Measurements from ENCODE around the gene LOC128125822.
"Not testable (repeated sequence)": the region's sequence is repeated elsewhere in the genome, so short reads cannot be mapped to it uniquely, and the experiment has no call there.

The LOC128125822 gene

DNA sequence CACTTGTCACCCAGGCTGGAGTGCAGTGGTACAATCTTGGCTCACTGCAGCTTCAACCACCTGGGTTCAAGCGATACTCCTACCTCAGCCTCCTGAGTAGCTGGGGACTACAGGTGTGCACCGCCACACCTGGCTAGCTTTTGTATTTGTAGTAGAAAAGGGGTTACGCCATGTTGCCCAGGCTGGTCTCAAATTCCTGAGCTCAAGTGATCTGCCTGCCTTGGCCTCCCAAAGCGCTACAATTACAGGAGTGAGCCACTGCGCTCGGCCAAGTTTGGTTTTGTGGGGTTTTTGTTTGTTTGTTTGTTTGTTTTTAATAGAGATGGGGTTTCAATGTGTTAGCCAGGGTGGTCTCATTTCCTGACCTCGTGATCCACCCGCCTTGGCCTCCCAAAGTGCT, 12.3 kb downstream of the LOC128125822 start:
- Histone ChIP-seq H3K27ac (no peak overlapping the region), H3K4me1 (no peaks in the 10 kb centered on the region), H3K4me3 (no peak overlapping the region), H3K27me3 (no peaks in the 10 kb centered on the region), H3K36me3 (peaks cover 0 to 43% (median 7%) of the 10 kb centered on the region in 3 donors), H3K9me3 (no peaks in the 10 kb centered on the region)
- no peak for TF ChIP-seq EP300 (IDR thresholded peaks at IDR 0.05)
- TF ChIP-seq, protein P1, sequence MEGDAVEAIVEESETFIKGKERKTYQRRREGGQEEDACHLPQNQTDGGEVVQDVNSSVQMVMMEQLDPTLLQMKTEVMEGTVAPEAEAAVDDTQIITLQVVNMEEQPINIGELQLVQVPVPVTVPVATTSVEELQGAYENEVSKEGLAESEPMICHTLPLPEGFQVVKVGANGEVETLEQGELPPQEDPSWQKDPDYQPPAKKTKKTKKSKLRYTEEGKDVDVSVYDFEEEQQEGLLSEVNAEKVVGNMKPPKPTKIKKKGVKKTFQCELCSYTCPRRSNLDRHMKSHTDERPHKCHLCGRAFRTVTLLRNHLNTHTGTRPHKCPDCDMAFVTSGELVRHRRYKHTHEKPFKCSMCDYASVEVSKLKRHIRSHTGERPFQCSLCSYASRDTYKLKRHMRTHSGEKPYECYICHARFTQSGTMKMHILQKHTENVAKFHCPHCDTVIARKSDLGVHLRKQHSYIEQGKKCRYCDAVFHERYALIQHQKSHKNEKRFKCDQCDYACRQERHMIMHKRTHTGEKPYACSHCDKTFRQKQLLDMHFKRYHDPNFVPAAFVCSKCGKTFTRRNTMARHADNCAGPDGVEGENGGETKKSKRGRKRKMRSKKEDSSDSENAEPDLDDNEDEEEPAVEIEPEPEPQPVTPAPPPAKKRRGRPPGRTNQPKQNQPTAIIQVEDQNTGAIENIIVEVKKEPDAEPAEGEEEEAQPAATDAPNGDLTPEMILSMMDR (IDR thresholded peaks at IDR 0.05): no peak
- TF ChIP-seq POLR2A (IDR thresholded peaks at IDR 0.05): no peak
- DNase-seq (ENCODE audit: low spot score in 2 of 2): no peak
- WGBS, 2 donors: 94 to 96% methylated on average over 8 of the region's 8 CpGs

GRCh38 chr6:63585652-63586051, 13.4 kb downstream of the LOC128125822 start:
- H3K4me1 ChIP-seq; H3K9me3 ChIP-seq; DNase-seq (ENCODE audit: low spot score in 2 of 2); H3K27ac ChIP-seq; H3K4me3 ChIP-seq; H3K27me3 ChIP-seq: not testable (repeated sequence)
- 83 to 84% methylated on average over 2 of the region's 2 CpGs for WGBS, 2 donors
- H3K36me3 ChIP-seq: peaks cover 0 to 32% (median 0%) of the 10 kb centered on the region in 3 donors

DNA sequence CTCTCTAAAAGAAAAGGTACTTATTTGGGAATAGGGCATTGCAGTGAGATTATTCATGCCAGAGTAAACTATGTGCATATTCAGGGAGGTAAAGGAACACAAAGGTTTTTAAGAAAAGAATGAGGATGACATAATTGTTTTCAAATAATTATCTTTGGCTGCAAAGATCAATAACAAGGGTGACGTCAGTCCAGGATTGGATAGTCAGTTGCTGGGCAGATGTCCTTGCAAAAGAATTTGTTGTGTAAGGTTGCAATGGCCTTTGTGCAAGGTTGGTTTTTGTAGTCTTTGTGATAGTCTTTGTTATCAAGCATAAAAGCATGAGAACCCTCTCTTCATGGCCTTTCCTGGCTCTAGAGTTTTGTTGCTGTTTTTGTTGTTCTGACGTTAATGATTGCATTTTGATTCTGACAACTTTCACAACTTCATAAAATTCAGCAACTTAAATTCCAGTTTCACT, 17.7 kb downstream of the LOC128125822 start:
- Histone ChIP-seq H3K27me3 (no peaks in the 10 kb centered on the region), H3K27ac (no peak overlapping the region), H3K36me3 (no peaks in the 10 kb centered on the region), H3K9me3 (no peaks in the 10 kb centered on the region), H3K4me1 (no peaks in the 10 kb centered on the region), H3K4me3 (no peak overlapping the region)
- no peak for TF ChIP-seq POLR2A (IDR thresholded peaks at IDR 0.05)
- TF ChIP-seq EP300 (IDR thresholded peaks at IDR 0.05): no peak
- TF ChIP-seq, protein P1 (IDR thresholded peaks at IDR 0.05): no peak
- 52 to 55% methylated on average over 2 of the region's 2 CpGs for WGBS, 2 donors
- DNase-seq (ENCODE audit: low spot score in 2 of 2): no peak

DNA sequence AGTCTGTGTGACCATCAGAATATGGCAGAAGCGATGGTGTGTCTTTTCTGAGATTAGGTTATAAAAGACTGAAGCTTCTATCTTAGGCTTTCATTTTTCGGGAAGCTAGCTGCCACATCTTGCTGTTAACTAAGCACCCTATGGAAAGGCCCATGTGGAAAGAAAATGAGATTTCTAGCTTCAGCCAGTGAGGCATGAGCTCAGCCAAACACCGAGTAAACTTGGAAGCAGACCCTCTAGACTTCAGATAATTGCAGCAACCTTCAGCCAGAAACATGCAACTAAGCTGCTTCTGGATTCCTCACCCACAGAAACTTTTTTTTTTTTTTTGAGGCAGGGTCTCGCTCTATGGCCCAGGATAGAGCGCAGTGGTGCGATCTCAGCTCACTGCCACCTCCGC, 20.6 kb downstream of the LOC128125822 start:
- Histone ChIP-seq H3K36me3 (no peaks in the 10 kb centered on the region), H3K27ac (no peak overlapping the region), H3K9me3 (no peaks in the 10 kb centered on the region), H3K4me1 (peaks cover 0 to 5% (median 0%) of the 10 kb centered on the region in 4 donors), H3K4me3 (no peak overlapping the region), H3K27me3 (no peaks in the 10 kb centered on the region)
- 88 to 97% methylated on average over 6 to 7 of the region's 7 CpGs for WGBS, 2 donors
- TF ChIP-seq POLR2A (IDR thresholded peaks at IDR 0.05): no peak
- TF ChIP-seq, protein P1 (IDR thresholded peaks at IDR 0.05): no peak
- TF ChIP-seq EP300 (IDR thresholded peaks at IDR 0.05): no peak
- no peak for DNase-seq (ENCODE audit: low spot score in 2 of 2)

- H3K4me1 ChIP-seq: peaks cover 0 to 10% (median 0%) of the 10 kb centered on the region in 4 donors
- 55 to 59% methylated on average over 6 of the region's 6 CpGs for WGBS, 2 donors
- no peak overlapping the region for H3K27ac ChIP-seq
- no peaks in the 10 kb centered on the region for H3K9me3 ChIP-seq
- no peaks in the 10 kb centered on the region for H3K36me3 ChIP-seq
- TF ChIP-seq, protein P1 (IDR thresholded peaks at IDR 0.05): no peak
- TF ChIP-seq POLR2A (IDR thresholded peaks at IDR 0.05) (no peak), EP300 (IDR thresholded peaks at IDR 0.05) (no peak)
- no peak for DNase-seq (ENCODE audit: low spot score in 2 of 2)
- peak overlapping the region in 3 of 4 donors; percentile 25 to 56 (median 46) for H3K4me3 ChIP-seq
- no peaks in the 10 kb centered on the region for H3K27me3 ChIP-seq
These were observed 25.1 kb downstream of the LOC128125822 start for GRCh38 chr6:63597141-63598048.
